ENCODE measurements around the gene ITK. TPM values are rescaled to one million over a fixed set of nuclear protein-coding genes. Genes with fewer than 3 reads are reported as not detected.

The ITK gene
- total RNA-seq, 1 donor: not detected

- no peak overlapping the region for H2AFZ ChIP-seq (ENCODE audit: low read length)
- TF ChIP-seq CTCF (IDR thresholded peaks at IDR 0.05; ENCODE audit: extremely low read depth, low read depth, low read length): no peak
- peaks cover 6% of the 10 kb centered on the region for H3K4me1 ChIP-seq (ENCODE audit: insufficient read depth, low read length)
- H4K20me1 ChIP-seq (ENCODE audit: insufficient read depth, low read length): no peaks in the 10 kb centered on the region
- no peaks in the 10 kb centered on the region for H3K27me3 ChIP-seq (ENCODE audit: insufficient read depth, low read length)
- no peak overlapping the region for H3K4me2 ChIP-seq (ENCODE audit: insufficient read depth, low read length)
- no peaks in the 10 kb centered on the region for H3K79me2 ChIP-seq (ENCODE audit: insufficient read depth, low read length)
- no peaks in the 10 kb centered on the region for H3K36me3 ChIP-seq (ENCODE audit: insufficient read depth, low read length)
- no peak for DNase-seq (ENCODE audit: insufficient read length, low spot score, missing footprints)
- no peak overlapping the region for H3K27ac ChIP-seq (ENCODE audit: low read depth, low read length)
- no peaks in the 10 kb centered on the region for H3K9me3 ChIP-seq (ENCODE audit: low read depth, low read length)
- no peak overlapping the region for H3K4me3 ChIP-seq (ENCODE audit: insufficient read depth, low read length)
Measured at GRCh38 chr5:157225469-157226422, 45.1 kb downstream of the ITK start.

- DNase-seq (ENCODE audit: insufficient read length, low spot score, missing footprints): no peak
- no peaks in the 10 kb centered on the region for H4K20me1 ChIP-seq (ENCODE audit: insufficient read depth, low read length)
- TF ChIP-seq CTCF (IDR thresholded peaks at IDR 0.05; ENCODE audit: extremely low read depth, low read depth, low read length): no peak
- H3K36me3 ChIP-seq (ENCODE audit: insufficient read depth, low read length): no peaks in the 10 kb centered on the region
- H2AFZ ChIP-seq (ENCODE audit: low read length): no peak overlapping the region
- H3K27me3 ChIP-seq (ENCODE audit: insufficient read depth, low read length): no peaks in the 10 kb centered on the region
- H3K79me2 ChIP-seq (ENCODE audit: insufficient read depth, low read length): no peaks in the 10 kb centered on the region
- no peak overlapping the region for H3K27ac ChIP-seq (ENCODE audit: low read depth, low read length)
- no peak overlapping the region for H3K4me3 ChIP-seq (ENCODE audit: insufficient read depth, low read length)
- no peaks in the 10 kb centered on the region for H3K9me3 ChIP-seq (ENCODE audit: low read depth, low read length)
- no peaks in the 10 kb centered on the region for H3K4me1 ChIP-seq (ENCODE audit: insufficient read depth, low read length)
- H3K4me2 ChIP-seq (ENCODE audit: insufficient read depth, low read length): no peak overlapping the region
Measured at GRCh38 chr5:157230610-157231009, 50.0 kb downstream of the ITK start.

DNA sequence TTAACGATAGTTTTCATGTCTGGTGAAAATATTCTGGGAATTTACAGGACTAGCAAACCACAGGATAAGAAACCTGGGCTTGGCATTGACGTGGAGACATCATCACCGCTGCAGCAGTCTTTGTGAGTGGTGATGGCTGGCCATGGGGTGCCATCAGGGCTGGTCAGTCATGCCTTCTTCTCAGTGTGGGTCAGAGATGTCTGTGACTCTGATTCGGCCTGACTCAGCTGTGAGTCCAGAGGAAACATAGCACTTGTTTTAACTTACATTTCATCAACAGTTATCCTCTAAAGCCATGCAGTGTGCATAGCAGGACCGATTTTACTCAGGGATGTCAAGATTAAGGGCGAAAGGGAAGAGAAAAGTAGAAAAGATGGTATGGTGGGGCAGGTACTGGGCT lies 52.1 kb downstream of the ITK start:
- no peaks in the 10 kb centered on the region for H3K9me3 ChIP-seq (ENCODE audit: low read depth, low read length)
- no peak for DNase-seq (ENCODE audit: insufficient read length, low spot score, missing footprints)
- no peak for TF ChIP-seq CTCF (IDR thresholded peaks at IDR 0.05; ENCODE audit: extremely low read depth, low read depth, low read length)

DNA sequence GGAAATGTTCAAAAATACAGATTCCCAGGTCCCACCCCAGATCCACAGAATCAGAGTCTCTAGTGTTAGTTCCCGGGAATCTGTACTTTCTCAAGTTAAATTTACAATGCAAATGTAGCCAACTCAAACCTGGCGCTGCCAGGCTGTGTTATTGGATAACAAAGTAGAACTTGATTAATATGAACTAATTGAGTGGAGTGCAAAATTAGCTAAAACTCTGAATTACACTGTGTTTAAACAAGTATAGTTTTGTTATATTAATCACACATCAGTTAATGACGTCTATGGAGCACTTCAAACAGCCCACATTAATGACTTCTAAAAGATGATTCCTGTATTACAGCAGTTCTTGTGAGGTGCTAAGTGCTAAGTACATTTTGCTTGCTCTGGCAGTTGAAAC lies 52.9 kb downstream of the ITK start:
- no peak for DNase-seq (ENCODE audit: insufficient read length, low spot score, missing footprints)
- no peaks in the 10 kb centered on the region for H4K20me1 ChIP-seq (ENCODE audit: insufficient read depth, low read length)
- no peak overlapping the region for H3K4me2 ChIP-seq (ENCODE audit: insufficient read depth, low read length)
- H3K36me3 ChIP-seq (ENCODE audit: insufficient read depth, low read length): no peaks in the 10 kb centered on the region
- H3K79me2 ChIP-seq (ENCODE audit: insufficient read depth, low read length): no peaks in the 10 kb centered on the region
- H3K4me3 ChIP-seq (ENCODE audit: insufficient read depth, low read length): no peak overlapping the region
- no peaks in the 10 kb centered on the region for H3K27me3 ChIP-seq (ENCODE audit: insufficient read depth, low read length)
- no peak overlapping the region for H3K27ac ChIP-seq (ENCODE audit: low read depth, low read length)
- no peaks in the 10 kb centered on the region for H3K4me1 ChIP-seq (ENCODE audit: insufficient read depth, low read length)
- H3K9me3 ChIP-seq (ENCODE audit: low read depth, low read length): no peaks in the 10 kb centered on the region
- H2AFZ ChIP-seq (ENCODE audit: low read length): no peak overlapping the region
- TF ChIP-seq CTCF (IDR thresholded peaks at IDR 0.05; ENCODE audit: extremely low read depth, low read depth, low read length): no peak

More for the DNA sequence above, 52.1 kb downstream of the ITK start:
- no peaks in the 10 kb centered on the region for H4K20me1 ChIP-seq (ENCODE audit: insufficient read depth, low read length)
- no peak overlapping the region for H2AFZ ChIP-seq (ENCODE audit: low read length)
- H3K4me1 ChIP-seq (ENCODE audit: insufficient read depth, low read length): no peaks in the 10 kb centered on the region
- no peak overlapping the region for H3K27ac ChIP-seq (ENCODE audit: low read depth, low read length)
- no peaks in the 10 kb centered on the region for H3K27me3 ChIP-seq (ENCODE audit: insufficient read depth, low read length)
- no peak overlapping the region for H3K4me3 ChIP-seq (ENCODE audit: insufficient read depth, low read length)
- H3K36me3 ChIP-seq (ENCODE audit: insufficient read depth, low read length): no peaks in the 10 kb centered on the region
- no peak overlapping the region for H3K4me2 ChIP-seq (ENCODE audit: insufficient read depth, low read length)
- H3K79me2 ChIP-seq (ENCODE audit: insufficient read depth, low read length): no peaks in the 10 kb centered on the region

Data from osteoblast (primary cell).